RWPE2 (cell line): ENCODE data around the gene CACNB2.

Experiments used
- ATAC-seq: fragments of 200-7000 bp; cut with Tn5 transposase; 3 replicates; pipeline ENCODE4 v1.9.1; 2021; ENCODE audit warnings: low read depth
- DNase-seq: peaks from one replicate; pipeline ENCODE4 v3.0.0-alpha.2; 2020; ENCODE audit warnings: low spot score
- H3K27ac ChIP-seq: fragments of 450-650 bp; 2 replicates; pipeline ENCODE4 v1.5.1; 2017; ENCODE audit warnings: mild to moderate bottlenecking; ENCODE audit not compliant: poor library complexity, severe bottlenecking
- H3K27me3 ChIP-seq: fragments of 250-450 bp; sonication (Bioruptor Pico); 2 replicates; pipeline ENCODE4 v1.5.1; 2021; ENCODE audit warnings: mild to moderate bottlenecking, moderate library complexity; ENCODE audit not compliant: insufficient read depth, poor library complexity, severe bottlenecking
- H3K36me3 ChIP-seq: fragments of 250-450 bp; sonication (Bioruptor Pico); 2 replicates; pipeline ENCODE4 v1.5.1; 2020; ENCODE audit warnings: low read depth, mild to moderate bottlenecking, moderate library complexity
- H3K4me1 ChIP-seq: fragments of 250-450 bp; sonication (Bioruptor Pico); 2 replicates; pipeline ENCODE4 v1.5.1; 2021; ENCODE audit warnings: mild to moderate bottlenecking, moderate library complexity; ENCODE audit not compliant: insufficient read depth, poor library complexity, severe bottlenecking
- H3K4me3 ChIP-seq: fragments of 250-450 bp; sonication (Bioruptor Pico); 2 replicates; pipeline ENCODE4 v1.5.1; 2021; ENCODE audit warnings: mild to moderate bottlenecking, moderate library complexity; ENCODE audit not compliant: severe bottlenecking
- H3K9me3 ChIP-seq: fragments of 250-450 bp; sonication (Bioruptor Pico); 2 replicates; pipeline ENCODE4 v1.5.1; 2021; ENCODE audit warnings: mild to moderate bottlenecking, moderate library complexity; ENCODE audit not compliant: severe bottlenecking
- TF ChIP-seq, protein P1 (sequence below): fragments of 450-650 bp; IDR thresholded peaks from one replicate; pipeline ENCODE4 v1.5.1; 2017; ENCODE audit warnings: mild to moderate bottlenecking, moderate library complexity; ENCODE audit not compliant: poor library complexity, severe bottlenecking

CACNB2 gene

DNA sequence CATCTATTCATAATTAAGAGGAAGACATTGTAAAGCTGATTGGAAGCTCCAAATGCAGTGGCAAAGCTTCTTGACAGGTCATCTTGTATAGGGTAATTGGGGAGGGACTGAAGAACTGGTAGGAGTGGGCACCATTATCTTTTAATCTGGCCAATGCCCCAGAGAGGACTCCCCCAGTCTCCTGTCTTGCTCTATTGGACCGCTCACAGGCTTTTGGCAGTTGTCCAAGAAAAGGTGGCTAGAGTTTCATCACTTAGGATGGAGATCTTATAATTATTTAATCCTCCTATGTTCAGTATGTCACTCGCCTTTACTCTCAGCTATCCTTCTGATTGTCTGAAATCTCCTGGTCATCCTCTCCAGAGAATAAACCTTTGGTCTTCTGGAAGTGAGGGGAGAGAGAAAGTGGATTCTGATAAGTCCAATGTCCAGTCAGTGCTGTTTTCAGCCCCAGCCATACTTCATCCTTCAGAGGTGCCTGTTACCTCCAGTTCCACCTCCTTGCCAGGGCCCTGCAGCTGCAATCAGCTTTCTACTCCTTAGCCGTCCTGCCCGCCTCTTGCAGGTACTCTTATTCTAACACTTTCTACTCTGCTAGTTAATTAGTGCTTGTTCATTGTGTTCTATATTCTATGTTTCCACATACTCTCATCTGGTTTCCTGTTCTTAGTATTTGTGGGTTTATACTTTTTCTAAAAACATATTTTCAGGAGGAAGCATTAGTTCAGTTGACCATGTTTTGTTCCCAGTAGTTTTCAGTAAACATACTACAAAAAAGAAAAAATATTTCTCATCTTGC, 269.6 kb downstream of the CACNB2 start:
- Histone ChIP-seq H3K36me3 (no peaks in the 10 kb centered on the region), H3K4me3 (no peak overlapping the region), H3K27ac (no peak overlapping the region), H3K4me1 (no peaks in the 10 kb centered on the region), H3K9me3 (no peaks in the 10 kb centered on the region), H3K27me3 (peaks cover under 1% of the 10 kb centered on the region)
- DNase-seq: no peak
- TF ChIP-seq, protein P1, sequence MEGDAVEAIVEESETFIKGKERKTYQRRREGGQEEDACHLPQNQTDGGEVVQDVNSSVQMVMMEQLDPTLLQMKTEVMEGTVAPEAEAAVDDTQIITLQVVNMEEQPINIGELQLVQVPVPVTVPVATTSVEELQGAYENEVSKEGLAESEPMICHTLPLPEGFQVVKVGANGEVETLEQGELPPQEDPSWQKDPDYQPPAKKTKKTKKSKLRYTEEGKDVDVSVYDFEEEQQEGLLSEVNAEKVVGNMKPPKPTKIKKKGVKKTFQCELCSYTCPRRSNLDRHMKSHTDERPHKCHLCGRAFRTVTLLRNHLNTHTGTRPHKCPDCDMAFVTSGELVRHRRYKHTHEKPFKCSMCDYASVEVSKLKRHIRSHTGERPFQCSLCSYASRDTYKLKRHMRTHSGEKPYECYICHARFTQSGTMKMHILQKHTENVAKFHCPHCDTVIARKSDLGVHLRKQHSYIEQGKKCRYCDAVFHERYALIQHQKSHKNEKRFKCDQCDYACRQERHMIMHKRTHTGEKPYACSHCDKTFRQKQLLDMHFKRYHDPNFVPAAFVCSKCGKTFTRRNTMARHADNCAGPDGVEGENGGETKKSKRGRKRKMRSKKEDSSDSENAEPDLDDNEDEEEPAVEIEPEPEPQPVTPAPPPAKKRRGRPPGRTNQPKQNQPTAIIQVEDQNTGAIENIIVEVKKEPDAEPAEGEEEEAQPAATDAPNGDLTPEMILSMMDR: no peak
- ATAC-seq: no peak

DNA sequence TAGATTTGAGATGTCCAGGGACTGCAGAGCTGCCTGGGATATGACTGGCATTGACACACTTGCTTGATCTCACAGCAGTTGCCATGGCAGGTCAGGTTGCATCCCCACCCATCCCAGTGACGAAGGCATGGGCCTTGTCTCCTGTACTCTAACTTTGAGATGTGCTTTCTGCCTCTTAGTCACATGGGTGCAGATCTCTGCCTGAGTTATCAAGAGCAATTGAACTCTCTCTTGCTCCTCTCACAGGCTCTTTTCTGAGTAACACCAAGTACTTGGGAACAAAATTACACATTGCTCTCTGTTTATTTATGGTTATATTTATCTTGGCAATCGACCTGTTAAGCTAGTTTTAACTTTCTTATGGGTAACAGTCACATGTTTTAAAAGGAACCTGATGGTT, 273.8 kb downstream of the CACNB2 start:
- no peaks in the 10 kb centered on the region for H3K9me3 ChIP-seq
- ATAC-seq: 0 out of 3 replicates have a peak, but pooled peaks have one; percentile 25
- no peaks in the 10 kb centered on the region for H3K36me3 ChIP-seq
- H3K4me1 ChIP-seq: no peaks in the 10 kb centered on the region
- no peak overlapping the region for H3K4me3 ChIP-seq
- no peaks in the 10 kb centered on the region for H3K27me3 ChIP-seq
- no peak for DNase-seq
- TF ChIP-seq, protein P1: no peak
- H3K27ac ChIP-seq: no peak overlapping the region

DNA sequence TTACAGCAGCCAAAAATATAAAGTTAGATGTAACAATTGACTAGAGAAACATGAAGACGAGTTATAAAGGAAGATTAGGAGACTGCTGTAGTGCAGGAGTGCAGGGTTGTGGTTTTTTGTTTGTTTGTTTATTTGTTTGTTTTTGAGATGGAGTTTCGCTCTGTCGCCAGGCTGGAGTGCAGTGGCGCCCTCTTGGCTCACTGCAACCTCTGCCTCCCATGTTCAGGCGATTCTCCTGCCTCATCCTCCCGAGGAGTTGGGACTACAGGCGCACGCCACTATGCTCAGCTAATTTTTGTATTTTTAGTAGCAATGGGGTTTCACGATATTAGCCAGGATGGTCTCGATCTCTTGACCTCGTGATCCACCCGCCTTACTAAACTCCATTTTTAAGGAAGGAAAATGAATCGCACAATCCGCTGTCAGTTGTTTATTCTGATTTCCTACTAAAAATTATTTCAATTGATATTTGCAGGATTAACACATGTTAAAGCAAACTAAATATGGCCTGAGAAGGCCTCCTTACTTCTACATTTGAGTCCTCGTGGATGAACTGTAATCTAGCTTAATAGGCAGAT, 277.8 kb downstream of the CACNB2 start:
- Histone ChIP-seq H3K27ac (no peak overlapping the region), H3K9me3 (no peaks in the 10 kb centered on the region), H3K4me3 (no peak overlapping the region), H3K36me3 (no peaks in the 10 kb centered on the region), H3K4me1 (no peaks in the 10 kb centered on the region), H3K27me3 (no peaks in the 10 kb centered on the region)
- DNase-seq: no peak
- no peak for ATAC-seq
- TF ChIP-seq, protein P1: no peak

DNA sequence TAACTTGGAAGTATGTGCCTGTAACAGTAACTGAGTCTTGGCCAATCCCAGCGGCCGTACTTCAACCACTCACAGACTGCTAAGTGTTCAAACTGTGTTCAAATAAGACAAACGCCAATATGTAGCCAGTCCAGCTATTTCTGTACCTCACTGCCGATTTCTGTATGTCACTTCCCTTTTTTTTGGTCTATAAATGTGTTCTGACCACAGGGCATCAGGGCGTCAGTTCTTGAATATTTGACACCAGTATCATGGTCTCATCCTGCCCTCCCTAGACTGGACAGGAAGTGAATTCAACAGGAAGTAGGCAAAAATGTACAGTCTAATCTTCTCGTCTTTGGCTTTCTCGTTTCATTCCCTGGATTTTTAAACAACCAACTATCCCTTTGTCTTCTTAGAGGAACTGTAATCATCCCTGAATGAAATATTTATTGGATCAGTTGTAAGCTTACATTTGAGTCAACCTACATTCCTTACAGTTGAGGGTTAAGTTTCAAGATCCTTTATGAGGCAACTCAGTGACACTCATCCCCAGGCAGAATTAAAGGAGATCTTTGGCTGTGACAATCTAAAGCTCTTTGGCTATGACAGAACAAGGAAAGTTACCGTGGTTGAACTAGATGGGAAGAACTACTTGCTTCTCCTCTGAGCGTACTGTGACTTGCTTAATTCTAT, 278.5 kb downstream of the CACNB2 start:
- Histone ChIP-seq H3K27ac (no peak overlapping the region), H3K9me3 (no peaks in the 10 kb centered on the region), H3K4me3 (no peak overlapping the region), H3K27me3 (no peaks in the 10 kb centered on the region), H3K4me1 (no peaks in the 10 kb centered on the region), H3K36me3 (no peaks in the 10 kb centered on the region)
- ATAC-seq (no peak), DNase-seq (no peak)
- TF ChIP-seq, protein P1: no peak
